HEK293 (cell line): ENCODE measurements around the gene NCCRP1.

Experiments
- GFI1B ChIP-seq: fragments of 450-650 bp; formaldehyde crosslinking; IDR thresholded peaks from 2 replicates; pipeline ENCODE4 v1.5.1; 2016; ENCODE audit warnings: missing biosample characterization, missing genetic modification characterization
- KLF7 ChIP-seq: fragments of 450-650 bp; formaldehyde crosslinking; IDR thresholded peaks from 2 replicates; pipeline ENCODE4 v1.5.1; 2016; ENCODE audit warnings: missing biosample characterization, missing genetic modification characterization, borderline replicate concordance
- ZNF121 ChIP-seq: fragments of 450-650 bp; formaldehyde crosslinking; IDR thresholded peaks from 2 replicates; pipeline ENCODE4 v1.5.1; 2016; ENCODE audit warnings: missing biosample characterization, missing genetic modification characterization
- ZNF292 ChIP-seq: fragments of 450-650 bp; formaldehyde crosslinking; IDR thresholded peaks from 2 replicates; pipeline ENCODE4 v1.5.1; 2016; ENCODE audit warnings: low read depth, missing biosample characterization, missing genetic modification characterization, borderline replicate concordance
- ZNF48 ChIP-seq: fragments of 450-650 bp; formaldehyde crosslinking; IDR thresholded peaks from 2 replicates; pipeline ENCODE4 v1.5.1; 2016; ENCODE audit warnings: missing biosample characterization, missing genetic modification characterization
- ZNF544 ChIP-seq: fragments of 450-650 bp; formaldehyde crosslinking; IDR thresholded peaks from 2 replicates; pipeline ENCODE4 v1.5.0; 2017; ENCODE audit warnings: missing biosample characterization, missing genetic modification characterization
- ZNF629 ChIP-seq: fragments of 450-650 bp; formaldehyde crosslinking; IDR thresholded peaks from 2 replicates; pipeline ENCODE4 v1.5.1; 2017; ENCODE audit warnings: missing biosample characterization, missing genetic modification characterization
- ZNF654 ChIP-seq: fragments of 450-650 bp; formaldehyde crosslinking; IDR thresholded peaks from 2 replicates; pipeline ENCODE4 v1.5.1; 2016; ENCODE audit warnings: low read depth, missing biosample characterization, missing genetic modification characterization
- TF ChIP-seq, protein P1 (sequence below): fragments of 450-650 bp; formaldehyde crosslinking; IDR thresholded peaks from 2 replicates; pipeline ENCODE4 v1.5.1; 2016; ENCODE audit warnings: missing biosample characterization, missing genetic modification characterization
- TF ChIP-seq, protein P2 (sequence below): fragments of 450-650 bp; formaldehyde crosslinking; IDR thresholded peaks from 2 replicates; pipeline ENCODE4 v1.5.1; 2017; ENCODE audit warnings: missing biosample characterization, missing genetic modification characterization
- TF ChIP-seq, protein P3 (sequence below): fragments of 450-650 bp; formaldehyde crosslinking; IDR thresholded peaks from 2 replicates; pipeline ENCODE4 v1.5.1; 2016; ENCODE audit warnings: missing biosample characterization, missing genetic modification characterization

DNA sequence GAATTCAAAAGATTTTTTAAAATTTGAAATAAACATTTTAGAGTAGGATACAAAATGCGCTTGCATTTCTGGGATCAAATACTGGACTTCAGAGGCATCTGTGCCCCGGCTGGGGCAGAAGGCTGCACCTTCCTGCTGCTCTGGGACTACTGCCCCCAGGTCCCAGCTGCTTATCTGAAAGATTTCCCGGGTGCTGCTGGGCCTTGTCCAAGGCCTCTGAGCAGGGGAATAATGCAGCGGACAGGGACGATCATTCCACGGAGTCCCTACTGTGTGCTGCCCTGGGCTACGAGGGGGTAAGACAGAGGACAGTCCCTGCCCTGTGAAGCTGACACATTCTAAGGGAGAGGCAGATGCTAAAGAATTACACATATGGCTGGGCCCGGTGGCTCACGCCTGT is 33.1 kb upstream of the NCCRP1 start:
- TF ChIP-seq ZNF48 (tag by site-specific recombination) (no peak), KLF7 (tag by site-specific recombination) (no peak), GFI1B (tag by site-specific recombination) (no peak), ZNF629 (no peak), ZNF654 (tag by site-specific recombination) (no peak), ZNF292 (no peak), ZNF121 (no peak), ZNF544 (tag by site-specific recombination) (no peak)
- TF ChIP-seq, protein P1, sequence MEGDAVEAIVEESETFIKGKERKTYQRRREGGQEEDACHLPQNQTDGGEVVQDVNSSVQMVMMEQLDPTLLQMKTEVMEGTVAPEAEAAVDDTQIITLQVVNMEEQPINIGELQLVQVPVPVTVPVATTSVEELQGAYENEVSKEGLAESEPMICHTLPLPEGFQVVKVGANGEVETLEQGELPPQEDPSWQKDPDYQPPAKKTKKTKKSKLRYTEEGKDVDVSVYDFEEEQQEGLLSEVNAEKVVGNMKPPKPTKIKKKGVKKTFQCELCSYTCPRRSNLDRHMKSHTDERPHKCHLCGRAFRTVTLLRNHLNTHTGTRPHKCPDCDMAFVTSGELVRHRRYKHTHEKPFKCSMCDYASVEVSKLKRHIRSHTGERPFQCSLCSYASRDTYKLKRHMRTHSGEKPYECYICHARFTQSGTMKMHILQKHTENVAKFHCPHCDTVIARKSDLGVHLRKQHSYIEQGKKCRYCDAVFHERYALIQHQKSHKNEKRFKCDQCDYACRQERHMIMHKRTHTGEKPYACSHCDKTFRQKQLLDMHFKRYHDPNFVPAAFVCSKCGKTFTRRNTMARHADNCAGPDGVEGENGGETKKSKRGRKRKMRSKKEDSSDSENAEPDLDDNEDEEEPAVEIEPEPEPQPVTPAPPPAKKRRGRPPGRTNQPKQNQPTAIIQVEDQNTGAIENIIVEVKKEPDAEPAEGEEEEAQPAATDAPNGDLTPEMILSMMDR (tag by site-specific recombination) = no peak
- TF ChIP-seq, protein P2, sequence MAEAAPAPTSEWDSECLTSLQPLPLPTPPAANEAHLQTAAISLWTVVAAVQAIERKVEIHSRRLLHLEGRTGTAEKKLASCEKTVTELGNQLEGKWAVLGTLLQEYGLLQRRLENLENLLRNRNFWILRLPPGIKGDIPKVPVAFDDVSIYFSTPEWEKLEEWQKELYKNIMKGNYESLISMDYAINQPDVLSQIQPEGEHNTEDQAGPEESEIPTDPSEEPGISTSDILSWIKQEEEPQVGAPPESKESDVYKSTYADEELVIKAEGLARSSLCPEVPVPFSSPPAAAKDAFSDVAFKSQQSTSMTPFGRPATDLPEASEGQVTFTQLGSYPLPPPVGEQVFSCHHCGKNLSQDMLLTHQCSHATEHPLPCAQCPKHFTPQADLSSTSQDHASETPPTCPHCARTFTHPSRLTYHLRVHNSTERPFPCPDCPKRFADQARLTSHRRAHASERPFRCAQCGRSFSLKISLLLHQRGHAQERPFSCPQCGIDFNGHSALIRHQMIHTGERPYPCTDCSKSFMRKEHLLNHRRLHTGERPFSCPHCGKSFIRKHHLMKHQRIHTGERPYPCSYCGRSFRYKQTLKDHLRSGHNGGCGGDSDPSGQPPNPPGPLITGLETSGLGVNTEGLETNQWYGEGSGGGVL (tag by site-specific recombination) = no peak
- TF ChIP-seq, protein P3, sequence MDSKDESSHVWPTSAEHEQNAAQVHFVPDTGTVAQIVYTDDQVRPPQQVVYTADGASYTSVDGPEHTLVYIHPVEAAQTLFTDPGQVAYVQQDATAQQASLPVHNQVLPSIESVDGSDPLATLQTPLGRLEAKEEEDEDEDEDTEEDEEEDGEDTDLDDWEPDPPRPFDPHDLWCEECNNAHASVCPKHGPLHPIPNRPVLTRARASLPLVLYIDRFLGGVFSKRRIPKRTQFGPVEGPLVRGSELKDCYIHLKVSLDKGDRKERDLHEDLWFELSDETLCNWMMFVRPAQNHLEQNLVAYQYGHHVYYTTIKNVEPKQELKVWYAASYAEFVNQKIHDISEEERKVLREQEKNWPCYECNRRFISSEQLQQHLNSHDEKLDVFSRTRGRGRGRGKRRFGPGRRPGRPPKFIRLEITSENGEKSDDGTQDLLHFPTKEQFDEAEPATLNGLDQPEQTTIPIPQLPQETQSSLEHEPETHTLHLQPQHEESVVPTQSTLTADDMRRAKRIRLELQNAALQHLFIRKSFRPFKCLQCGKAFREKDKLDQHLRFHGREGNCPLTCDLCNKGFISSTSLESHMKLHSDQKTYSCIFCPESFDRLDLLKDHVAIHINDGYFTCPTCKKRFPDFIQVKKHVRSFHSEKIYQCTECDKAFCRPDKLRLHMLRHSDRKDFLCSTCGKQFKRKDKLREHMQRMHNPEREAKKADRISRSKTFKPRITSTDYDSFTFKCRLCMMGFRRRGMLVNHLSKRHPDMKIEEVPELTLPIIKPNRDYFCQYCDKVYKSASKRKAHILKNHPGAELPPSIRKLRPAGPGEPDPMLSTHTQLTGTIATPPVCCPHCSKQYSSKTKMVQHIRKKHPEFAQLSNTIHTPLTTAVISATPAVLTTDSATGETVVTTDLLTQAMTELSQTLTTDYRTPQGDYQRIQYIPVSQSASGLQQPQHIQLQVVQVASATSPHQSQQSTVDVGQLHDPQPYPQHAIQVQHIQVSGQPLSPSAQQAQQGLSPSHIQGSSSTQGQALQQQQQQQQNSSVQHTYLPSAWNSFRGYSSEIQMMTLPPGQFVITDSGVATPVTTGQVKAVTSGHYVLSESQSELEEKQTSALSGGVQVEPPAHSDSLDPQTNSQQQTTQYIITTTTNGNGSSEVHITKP (tag by site-specific recombination) = no peak
